DMS 273 (cell line): ENCODE data around the gene MYH9.
"Not testable (repeated sequence)": the region's sequence is repeated elsewhere in the genome, so short reads cannot be mapped to it uniquely, and the experiment has no call there.

Experiments used
- DNase-seq: peaks from one replicate; lab custom pipeline; 2025; ENCODE audit not compliant: unreplicated experiment; lab: John Stamatoyannopoulos, UW

MYH9 gene

GRCh38 chr22:36297568-36297967 lies 90.2 kb downstream of the MYH9 start:
- no peak for DNase-seq

- no peak for DNase-seq
Measured at GRCh38 chr22:36296690-36297089, 91.1 kb downstream of the MYH9 start.

GRCh38 chr22:36295247-36295646 lies 92.5 kb downstream of the MYH9 start:
- no peak for DNase-seq

- DNase-seq = no peak
Measured at GRCh38 chr22:36294801-36295200, 93.0 kb downstream of the MYH9 start.

- no peak for DNase-seq
Measured at GRCh38 chr22:36294293-36294620, 93.5 kb downstream of the MYH9 start.

- no peak for DNase-seq
Measured at GRCh38 chr22:36293606-36294292, 94.0 kb downstream of the MYH9 start.

- no peak for DNase-seq
Measured at GRCh38 chr22:36292823-36293530, 94.8 kb downstream of the MYH9 start.

GRCh38 chr22:36291831-36292740 lies 95.7 kb downstream of the MYH9 start:
- DNase-seq = no peak

- not testable (repeated sequence) for DNase-seq
Measured at GRCh38 chr22:36290391-36291075, 97.2 kb downstream of the MYH9 start.

GRCh38 chr22:36289948-36290371 lies 97.8 kb downstream of the MYH9 start:
- DNase-seq = not testable (repeated sequence)

- peak; percentile 22 for DNase-seq
Measured at GRCh38 chr22:36289406-36289870, 98.3 kb downstream of the MYH9 start.

GRCh38 chr22:36288571-36289405 lies 99.0 kb downstream of the MYH9 start:
- DNase-seq = no peak

GRCh38 chr22:36287881-36288515 lies 99.8 kb downstream of the MYH9 start:
- no peak for DNase-seq

- peak; percentile 87 for DNase-seq
Measured at GRCh38 chr22:36286096-36286957, 101.4 kb downstream of the MYH9 start.

- DNase-seq = no peak
Measured at GRCh38 chr22:36285545-36285944, 102.2 kb downstream of the MYH9 start.

GRCh38 chr22:36285017-36285416 lies 102.8 kb downstream of the MYH9 start:
- DNase-seq = peak; percentile 23

GRCh38 chr22:36284171-36284571 lies 103.6 kb downstream of the MYH9 start:
- no peak for DNase-seq

GRCh38 chr22:36282328-36282831 lies 105.4 kb downstream of the MYH9 start:
- DNase-seq = no peak
